GM19025 (cell line): ENCODE measurements around the gene CHAT.

ENCODE experiments used
- ATAC-seq: cut with Tn5 transposase; IDR thresholded peaks from one replicate; pipeline ENCODE4 v1.9.1; 2021; ENCODE audit warnings: mild to moderate bottlenecking, low read depth, moderate library complexity; ENCODE audit not compliant: unreplicated experiment

The CHAT gene

DNA sequence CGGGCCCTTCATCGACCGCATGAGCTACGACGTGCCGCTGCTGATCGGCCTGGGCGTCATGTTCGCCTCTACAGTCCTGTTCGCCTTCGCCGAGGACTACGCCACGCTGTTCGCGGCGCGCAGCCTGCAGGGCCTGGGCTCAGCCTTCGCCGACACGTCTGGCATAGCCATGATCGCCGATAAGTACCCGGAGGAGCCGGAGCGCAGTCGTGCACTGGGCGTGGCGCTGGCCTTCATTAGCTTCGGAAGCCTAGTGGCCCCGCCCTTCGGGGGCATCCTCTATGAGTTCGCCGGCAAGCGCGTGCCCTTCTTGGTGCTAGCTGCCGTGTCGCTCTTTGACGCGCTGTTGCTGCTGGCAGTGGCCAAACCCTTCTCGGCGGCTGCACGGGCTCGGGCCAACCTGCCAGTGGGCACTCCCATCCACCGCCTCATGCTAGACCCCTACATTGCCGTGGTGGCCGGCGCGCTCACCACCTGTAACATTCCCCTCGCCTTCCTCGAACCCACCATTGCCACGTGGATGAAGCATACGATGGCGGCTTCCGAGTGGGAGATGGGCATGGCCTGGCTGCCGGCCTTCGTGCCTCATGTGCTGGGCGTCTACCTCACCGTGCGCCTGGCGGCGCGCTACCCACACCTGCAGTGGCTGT, 2.5 kb upstream of the CHAT start:
- no peak for ATAC-seq

DNA sequence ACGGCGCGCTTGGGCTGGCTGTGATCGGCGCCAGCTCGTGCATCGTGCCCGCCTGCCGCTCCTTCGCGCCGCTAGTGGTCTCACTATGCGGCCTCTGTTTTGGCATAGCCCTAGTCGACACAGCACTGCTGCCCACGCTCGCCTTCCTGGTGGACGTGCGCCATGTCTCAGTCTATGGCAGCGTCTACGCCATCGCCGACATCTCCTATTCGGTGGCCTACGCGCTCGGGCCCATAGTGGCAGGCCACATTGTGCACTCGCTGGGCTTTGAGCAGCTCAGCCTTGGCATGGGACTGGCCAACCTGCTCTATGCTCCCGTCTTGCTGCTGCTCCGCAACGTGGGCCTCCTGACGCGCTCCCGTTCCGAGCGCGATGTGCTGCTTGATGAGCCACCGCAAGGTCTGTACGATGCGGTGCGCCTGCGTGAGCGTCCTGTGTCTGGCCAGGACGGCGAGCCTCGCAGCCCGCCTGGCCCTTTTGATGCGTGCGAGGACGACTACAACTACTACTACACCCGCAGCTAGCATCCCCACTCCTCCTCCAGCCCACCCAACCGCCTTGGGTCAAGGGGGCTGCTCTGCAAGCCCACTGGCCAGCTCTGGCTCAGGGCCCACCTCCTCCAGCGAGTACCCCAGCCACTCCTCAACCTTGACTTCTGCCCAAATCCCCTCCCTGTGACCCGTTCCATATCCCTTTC, 1.9 kb upstream of the CHAT start:
- ATAC-seq, result no peak

DNA sequence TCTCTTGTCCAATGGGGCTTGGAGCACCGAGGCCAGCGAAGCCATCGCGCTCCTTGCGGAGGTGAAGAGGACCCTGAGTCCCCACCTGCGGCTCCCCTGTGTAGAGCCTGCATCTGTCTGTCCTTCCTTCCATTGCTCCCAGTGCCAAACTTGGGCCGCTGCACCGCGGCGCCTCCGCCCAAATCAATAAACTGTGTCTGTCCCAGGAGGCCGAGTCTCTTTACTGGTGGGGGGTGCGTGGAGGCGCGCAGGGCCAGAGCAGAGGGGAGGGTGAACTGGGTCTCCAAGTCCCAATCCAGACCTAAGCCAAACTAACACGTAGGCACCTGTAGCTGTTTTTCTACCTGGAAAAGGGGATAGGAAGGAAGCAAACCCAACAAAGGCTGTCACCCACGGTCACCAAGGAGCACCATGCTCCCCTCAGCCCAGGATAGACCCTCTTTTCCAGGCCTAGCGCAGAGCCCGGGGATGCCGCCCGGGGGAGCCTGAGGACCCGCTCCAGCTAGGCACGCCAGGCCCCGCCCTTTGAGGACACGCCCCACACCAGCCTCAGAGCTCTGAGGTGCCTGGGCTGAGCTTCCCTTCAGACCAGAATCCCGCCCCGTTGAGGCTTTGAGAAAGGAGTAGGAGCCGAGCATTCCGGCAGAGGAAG, 1.2 kb upstream of the CHAT start:
- ATAC-seq, result no peak

DNA sequence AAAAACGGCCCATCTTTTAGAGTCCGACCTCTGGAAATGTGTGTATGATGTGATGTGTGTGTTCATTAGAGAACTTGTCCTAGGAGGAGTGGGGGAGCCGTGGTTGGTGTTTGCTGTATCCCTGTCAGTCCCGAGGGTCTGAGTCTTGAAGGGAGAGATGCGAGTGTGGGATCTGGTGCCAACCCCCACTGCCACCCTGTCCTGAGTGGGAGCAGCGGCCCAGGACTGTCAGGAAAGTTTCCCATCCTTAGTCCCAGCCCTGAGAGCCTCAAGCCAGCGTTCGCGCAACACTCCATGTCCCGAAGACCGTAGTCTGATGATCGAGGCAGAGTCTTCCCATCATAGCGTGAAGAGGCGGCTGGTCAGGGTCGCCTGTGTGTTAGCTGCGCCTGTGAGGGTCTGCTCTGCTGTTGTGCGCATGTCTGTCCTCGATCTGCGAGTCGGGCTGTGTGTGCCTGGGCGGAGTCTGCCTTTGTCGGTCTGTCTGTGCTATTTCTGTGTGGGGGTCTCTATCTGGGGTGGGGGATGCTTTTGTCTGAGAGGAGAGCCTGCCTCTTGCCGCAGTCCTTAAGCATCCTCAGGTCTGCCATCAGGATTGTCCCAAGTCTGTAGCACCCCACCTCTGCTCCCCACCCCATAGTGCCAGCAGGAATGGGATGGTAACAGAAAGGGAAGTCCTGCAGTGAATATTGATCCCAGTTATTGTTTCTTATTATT, 514 bp upstream of the CHAT start:
- ATAC-seq, result no peak

DNA sequence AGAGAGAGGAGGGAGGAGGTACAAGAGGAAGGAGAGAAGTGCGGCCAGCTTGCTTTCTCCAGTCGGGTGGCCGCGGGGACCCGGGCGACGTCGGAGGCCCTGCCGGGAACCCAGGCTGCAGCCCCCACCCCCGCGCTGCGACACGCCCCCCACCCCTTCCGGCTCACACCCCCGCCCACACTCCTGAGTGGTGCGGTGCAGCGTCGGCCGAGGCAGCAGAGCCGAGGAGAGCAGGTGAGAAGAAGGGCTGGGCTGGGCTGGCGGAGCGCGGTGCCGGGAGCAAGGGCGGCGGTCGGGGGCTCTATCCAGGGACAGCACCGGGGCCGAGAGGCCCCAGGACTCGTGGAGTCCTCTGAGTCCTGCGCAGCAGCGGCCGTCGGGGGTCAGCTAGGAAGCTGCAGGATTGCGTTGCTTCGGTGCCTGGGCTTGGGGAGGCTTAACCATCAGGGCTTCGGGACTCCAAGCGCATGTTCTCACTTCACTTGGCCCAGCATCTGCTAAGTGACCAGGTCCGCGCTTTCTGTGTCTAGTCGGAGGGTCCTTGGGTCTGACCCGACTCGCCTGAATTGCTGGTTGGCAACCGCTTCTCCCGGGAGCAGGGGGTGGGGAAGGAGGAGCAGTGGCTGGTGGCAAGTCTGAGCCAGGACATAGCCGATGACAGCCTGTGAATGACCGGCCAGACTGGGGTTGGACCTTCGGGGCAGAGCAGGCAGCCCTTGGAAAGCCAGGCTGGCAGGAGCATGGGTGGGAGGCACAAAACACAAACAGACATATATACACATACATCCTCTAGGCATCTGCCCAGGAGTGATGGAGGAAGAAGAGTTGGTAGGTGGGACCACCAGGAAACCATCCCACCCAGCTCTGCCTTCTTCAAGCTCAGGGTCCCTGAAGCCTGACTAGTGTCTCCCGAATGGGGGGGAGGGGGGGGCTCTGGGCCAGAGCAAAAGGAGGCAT, 683 bp downstream of the CHAT start:
- ATAC-seq, result no peak

DNA sequence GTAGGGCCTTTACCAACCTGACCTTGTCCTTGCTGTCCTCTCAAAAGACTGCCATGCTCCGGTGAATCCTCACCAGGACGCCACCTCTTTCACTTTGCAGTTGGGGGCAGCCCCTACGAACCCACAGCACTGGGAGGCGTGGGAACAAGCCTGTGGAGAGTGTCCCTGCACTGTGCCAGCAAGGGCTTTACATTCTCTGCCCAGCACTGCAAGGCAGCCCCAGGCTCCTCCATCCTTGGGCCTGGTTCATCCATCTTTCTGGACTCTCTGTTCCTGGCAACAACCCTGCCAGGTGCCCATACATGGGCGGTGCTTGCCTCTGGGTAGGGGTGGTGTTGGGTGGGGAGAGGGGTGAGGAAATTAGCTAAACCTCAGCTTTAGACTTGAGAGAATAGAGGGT, 1.4 kb downstream of the CHAT start:
- ATAC-seq, result no peak

DNA sequence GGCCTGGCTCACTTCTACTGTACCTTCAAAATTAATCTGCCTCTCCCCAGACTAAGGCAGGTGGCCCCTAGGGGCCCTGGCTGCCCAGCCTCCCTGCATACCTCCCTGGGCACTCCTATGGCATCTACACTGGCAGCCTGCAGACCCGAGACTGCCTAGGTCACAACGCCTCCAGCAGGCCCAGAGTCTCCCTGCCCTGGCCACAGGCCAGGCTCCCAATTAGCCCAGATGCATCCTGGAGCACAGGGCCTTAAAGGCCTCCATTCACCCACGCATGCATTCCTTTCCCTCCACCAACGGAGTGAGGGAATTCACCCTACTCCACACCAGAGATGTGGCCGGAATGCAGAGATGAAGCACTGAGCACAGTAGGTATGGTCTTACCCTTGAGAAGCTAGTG, 1.9 kb downstream of the CHAT start:
- ATAC-seq, result no peak

DNA sequence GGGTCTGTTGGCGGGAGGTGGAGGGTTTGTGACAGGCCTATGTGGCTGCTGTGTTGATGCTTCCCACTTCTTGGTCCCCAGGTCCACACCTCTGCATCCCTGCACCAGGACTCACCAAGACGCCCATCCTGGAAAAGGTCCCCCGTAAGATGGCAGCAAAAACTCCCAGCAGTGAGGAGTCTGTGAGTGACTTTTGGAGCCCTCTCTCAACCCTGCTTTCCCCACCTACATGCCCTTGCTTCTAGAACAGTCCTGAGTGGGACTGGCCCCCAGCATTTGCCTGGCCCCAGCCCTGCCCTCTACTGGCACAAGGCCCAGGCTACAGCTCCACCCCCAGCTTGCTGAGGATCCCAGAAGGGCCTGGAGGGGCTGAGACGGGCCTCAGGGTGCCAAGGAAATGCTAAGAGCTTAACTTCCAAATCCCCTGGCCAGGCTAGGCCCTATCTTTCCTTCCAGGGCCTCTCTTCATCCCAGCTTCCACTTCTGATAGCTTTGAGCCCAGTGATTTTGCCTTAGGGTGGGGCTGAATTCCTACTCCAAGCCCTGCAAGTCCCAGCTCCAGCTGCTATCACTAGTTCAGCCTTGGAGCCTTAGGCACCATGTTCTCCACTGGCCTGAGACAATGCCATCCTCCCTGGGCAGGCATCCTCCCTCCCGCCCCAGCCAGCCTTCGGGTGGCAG, 2.7 kb downstream of the CHAT start:
- no peak for ATAC-seq

DNA sequence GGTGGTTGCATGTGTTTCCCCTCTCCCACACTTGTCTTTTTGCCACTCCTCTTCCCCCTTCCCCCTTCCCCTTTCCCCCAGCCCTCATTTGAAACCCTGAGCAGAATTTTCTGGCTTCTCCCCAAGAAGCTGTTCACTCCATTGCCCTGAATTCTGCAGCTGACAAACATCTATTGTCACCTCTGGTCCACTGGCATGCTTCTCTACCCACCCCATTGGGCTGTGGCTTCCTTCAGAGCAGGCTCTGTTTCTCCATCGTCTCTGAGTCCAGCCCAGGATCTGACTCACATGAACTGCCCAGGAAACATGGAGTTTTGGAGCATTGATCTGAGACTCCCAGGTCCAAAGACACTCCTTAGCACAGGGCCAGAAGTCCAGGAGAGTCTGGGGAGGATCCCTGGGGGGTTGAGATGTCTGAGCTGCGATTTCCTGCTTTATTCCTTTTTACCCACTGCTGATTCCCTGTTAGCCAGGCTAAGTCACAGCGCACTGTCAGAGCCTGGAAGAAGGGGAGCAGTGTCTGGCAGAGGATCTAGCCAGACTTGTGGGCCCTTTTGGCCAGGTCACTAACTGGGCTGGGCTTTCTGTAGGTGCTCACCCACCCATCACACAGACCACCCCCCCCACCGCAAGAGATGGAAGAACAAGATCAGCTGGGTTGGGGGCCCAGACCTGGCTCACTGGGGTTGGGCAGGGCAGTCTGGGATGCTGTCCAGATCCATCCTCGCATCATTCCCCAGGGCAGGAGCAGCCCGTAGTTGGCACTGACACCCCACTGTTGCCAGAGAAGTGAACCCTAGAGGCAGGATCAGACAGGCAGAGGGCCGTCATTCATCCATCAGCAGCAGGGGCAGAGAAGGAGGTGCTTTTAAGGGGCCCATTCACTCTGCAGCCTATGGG, 3.5 kb downstream of the CHAT start:
- no peak for ATAC-seq

DNA sequence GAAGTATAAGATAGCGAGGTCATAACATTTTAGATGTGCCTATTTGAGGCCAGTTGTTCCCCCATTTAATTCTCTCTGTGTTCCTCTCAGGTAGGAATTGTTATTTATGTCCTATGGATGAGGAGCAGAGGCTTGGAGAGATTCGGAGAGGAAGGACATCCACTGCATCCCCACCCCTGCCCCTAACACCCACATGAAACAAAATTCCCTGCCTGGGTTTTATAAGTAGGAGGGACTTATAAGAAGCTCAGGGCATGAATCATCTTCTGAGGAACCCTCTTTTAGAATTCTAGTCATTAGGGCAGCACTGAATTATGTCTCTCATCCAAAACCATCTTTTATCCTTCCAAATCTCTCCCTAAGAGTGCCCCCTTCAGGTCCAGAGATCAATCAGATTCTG, 5.0 kb downstream of the CHAT start:
- ATAC-seq, result no peak

DNA sequence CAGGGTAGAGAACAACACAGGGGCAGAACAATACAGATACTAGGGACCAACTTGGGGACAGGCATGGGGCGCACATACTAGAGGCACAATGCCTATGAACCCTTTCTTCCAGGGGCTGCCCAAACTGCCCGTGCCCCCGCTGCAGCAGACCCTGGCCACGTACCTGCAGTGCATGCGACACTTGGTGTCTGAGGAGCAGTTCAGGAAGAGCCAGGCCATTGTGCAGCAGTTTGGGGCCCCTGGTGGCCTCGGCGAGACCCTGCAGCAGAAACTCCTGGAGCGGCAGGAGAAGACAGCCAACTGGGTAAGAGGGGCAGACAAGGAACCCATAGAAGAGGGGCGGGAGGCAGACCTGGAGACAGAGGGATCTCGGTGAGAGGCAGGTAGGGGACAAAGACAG, 5.8 kb downstream of the CHAT start:
- no peak for ATAC-seq

DNA sequence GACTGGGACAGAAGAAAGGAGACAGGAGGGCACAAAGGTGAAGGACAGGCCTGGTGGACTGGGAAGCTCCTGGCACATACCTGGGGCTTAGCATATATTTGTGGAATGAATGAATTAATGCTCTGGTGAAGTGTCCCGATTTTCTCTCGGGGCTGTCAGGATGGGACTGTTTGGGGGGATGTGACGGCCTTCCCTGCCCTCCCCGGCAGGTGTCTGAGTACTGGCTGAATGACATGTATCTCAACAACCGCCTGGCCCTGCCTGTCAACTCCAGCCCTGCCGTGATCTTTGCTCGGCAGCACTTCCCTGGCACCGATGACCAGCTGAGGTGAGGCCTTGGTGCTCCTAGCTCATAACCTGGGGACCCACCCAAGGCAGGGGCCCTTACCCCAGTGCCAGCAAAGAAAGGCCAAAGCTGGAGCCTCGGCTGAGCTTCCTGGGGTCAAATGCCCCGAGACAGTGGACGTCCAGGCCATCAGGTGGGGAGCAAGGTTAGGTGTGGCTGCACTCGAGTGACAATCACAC, 6.5 kb downstream of the CHAT start:
- no peak for ATAC-seq

DNA sequence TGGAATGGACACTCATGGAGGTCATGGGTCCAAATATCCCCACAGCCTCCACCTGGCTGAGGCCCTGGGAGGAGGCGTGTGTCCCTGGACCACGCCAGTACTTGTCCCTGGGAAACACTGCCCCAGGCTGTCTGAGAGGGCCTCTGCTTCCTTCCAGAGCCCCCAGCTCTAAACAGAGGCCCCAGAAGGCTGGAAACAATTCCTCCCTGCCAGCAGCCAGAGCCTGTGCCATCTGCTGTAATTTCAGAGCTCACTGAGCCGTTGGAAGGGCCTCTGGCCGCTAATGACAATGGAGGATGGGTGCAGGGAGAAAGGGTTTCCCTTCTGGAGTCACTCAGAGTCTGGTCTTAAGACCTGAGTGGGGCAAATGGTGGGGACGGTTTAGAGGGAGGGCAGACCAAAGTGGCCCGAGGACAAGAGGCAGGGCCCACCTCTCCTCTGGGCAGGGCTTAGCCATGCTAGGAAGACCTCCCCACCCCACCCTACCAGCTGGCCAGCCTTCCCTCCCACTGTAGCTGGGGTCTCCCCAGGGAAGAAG, 7.1 kb downstream of the CHAT start:
- no peak for ATAC-seq

DNA sequence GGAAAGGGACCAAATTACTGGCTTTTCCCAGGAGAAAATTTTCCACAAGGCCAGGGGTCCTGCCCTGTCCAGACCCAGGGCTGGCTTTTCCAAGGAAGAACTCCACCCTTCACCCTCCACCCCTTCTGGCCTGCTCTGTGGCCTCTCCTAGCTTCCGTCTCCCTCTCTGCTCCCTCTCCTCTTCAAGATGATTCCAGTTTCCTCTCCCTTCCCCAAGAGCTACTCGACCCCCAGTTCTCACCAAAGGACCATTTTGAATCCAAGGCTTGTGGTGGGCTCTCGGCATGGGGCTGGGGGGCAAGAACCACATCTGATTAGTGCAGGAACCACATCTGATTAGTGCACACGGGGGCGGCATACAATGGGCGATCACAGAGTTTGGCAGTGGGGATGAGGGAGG, 7.7 kb downstream of the CHAT start:
- ATAC-seq, result no peak

DNA sequence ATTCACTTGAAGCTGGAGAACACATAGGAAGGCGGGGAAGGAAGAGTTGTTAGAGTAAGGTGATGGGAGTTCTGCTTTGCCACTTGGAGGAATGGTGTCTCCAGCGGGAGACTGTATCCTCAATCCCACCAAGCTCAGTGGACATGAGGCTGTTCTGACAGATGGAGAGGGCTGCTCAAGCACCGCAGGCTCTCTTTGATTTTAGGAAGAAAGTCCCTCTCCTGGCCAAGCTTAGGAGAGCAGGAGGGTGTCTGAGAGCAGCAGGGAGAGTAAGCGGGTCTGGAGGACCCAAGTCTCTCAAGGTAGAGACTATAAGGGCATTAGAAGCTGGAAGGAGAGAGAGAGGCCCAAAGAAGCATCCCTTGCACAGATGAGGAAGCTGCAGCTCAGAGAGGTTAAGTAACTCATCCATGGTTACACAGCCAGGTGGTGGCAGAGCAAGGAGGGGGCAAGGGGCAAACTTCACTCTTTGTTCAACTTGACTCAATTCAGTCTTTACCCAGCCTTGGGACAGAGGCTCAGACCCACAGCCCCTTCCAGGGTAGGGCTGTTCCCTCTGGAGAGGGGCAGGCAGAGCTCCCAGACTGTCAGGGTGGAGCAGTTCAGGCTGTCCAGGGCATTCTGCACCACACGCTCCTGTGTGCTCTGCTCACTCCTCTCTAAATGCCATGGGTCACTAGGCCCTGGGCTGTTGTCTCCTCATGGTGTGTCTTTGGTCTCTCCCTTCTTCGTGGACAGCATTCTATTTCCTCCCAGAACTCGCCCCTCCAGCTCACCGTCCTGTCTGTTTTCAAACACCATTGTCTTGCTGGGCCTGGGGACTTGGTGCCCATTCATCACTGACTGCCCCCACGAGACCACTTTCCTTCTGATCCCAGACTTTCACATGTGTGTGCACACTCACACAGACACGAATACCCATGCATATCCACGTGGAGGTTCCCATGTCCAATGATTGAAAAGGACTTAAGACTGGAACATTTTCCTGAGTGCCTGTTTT, 8.9 kb downstream of the CHAT start:
- ATAC-seq, result no peak

DNA sequence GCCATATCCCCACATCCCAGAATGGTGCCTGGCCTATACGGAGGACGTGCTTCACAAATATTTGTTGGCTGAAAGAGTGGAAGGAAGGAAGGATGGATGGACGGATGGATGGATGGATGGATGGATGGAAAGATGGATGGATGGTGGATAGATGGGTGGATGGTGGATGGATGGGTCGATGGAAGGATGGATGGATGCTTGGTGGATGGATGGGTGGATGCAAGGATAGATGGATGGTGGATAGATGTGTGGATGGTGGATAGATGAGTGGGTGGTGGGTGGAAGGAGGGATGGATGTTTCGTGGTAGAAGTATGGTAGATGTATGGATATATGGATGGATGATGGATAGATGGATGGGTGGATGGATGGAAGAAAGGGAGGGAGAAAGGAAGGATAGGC, 10.8 kb downstream of the CHAT start:
- ATAC-seq, result no peak

DNA sequence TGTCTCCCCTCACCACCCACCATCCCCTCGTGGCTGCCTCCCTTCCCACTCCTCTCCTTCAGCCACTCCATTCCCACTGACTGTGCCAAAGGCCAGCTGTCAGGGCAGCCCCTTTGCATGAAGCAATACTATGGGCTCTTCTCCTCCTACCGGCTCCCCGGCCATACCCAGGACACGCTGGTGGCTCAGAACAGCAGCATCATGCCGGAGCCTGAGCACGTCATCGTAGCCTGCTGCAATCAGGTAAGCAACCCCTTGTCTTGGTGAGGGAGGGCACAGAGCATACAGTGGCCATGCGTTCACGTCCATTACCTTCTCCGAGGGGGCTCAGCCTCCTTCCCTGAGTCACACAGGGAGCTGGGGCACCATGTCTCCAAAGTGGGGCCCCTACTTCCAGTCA, 11.6 kb downstream of the CHAT start:
- ATAC-seq, result no peak
